ENCODE measurements around the gene COMMD9. TPM values are rescaled to one million over a fixed set of nuclear protein-coding genes. Genes with fewer than 3 reads are reported as not detected.

Gene COMMD9
- total RNA-seq (2012; rRNA removed) (50.7 and 54.2 TPM in 2 replicates), polyA plus RNA-seq (2012; rRNA removed) (58.3 and 77.1 TPM in 2 replicates), Bru-seq, nascent RNA (percentile 60 among the genes with signal in this experiment), BruChase-seq, experiment 1, labeled RNA remaining after a 6-hour chase (percentile 47 among the genes with signal in this experiment), BruChase-seq, experiment 2, labeled RNA remaining after a 2-hour chase (percentile 45 among the genes with signal in this experiment)
- polyA plus RNA-seq (2012; cell fraction: cytosol; rRNA removed), result 42.1 and 51.2 TPM in 2 replicates
- 33.2 and 38.4 TPM in 2 replicates for polyA plus RNA-seq (2012; cell fraction: nucleus; rRNA removed; ENCODE audit: low replicate concordance)
- long read RNA-seq, transcript COMMD9-201 (6 exons, 2,954 nt), result major isoform, 46 of 53 reads
- long read RNA-seq, partial matches to known transcripts, result 0 of 53 reads
- long read RNA-seq, other reads (novel, unspliced or antisense), result 6 of 53 reads

DNA sequence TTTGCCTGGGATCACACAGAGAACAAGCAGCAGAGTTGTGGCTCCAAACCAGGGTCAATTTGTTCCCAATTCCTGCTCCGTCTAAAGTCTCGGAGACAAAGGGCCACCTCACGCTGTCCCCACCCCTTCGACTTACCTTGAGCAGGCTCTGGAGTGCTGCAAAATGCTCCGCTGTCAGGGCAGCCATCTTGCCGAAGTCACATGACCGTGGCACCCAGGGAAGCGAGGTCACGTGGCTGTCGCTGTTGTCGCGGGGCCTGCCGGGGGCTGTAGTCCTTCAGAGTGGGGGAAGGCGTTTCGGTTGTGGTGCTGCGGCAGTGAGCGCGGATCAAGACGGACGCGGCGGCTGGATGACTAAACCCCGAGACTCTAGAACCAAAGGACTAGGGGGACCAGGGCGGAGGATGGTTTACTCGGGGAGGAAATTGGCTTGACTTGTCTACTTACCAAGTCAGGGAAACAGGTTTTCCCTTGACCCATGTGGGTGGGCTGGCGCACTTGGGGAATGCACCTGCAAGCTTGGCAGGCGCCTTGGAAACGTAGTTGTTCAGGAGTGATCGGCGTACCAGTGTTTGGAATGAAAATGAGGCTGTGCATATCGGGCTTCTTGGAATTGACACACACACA, at the start of gene COMMD9:
Gene COMMD9, minus strand, starts transcription at position 199 of the 627 bp plus-strand sequence. Its CDS starts 12 bp downstream, at position 187.
- dilution Hi-C loops (cut with HindIII; ENCODE audit: low sequenced_read_pairs, unreplicated experiment) (no loop called here), intact Hi-C loops (cut with micrococcal nuclease) (no loop called here), in situ Hi-C loops (cut with MboI; ENCODE audit: low sequenced_read_pairs) (no loop called here)
- Histone ChIP-seq H4K8ac (ENCODE audit: low read depth in 2 of 2, low read length in 2 of 2) (peak within 1 kb of the TSS; percentile 82 to 99), H2BK120ac (ENCODE audit: low read depth, low read length) (peak within 1 kb of the TSS; percentile 40; the same call in 1 of the 2 replicates), H3K18ac (ENCODE audit: low read depth, low read length) (no peak within 1 kb of the TSS; the same call in 1 of the 2 replicates), H3K27me3 (ENCODE audit: control insufficient read depth, insufficient read depth, low read length) (no peaks in the 10 kb centered on the region), H4K20me1 (ENCODE audit: insufficient read depth, low read length) (no peaks in the 10 kb centered on the region), H3K79me1 (ENCODE audit: low read depth in 1 of 2, low read length in 2 of 2) (peaks cover 7 to 17% of the 10 kb centered on the region in 2 experiments), H3K14ac (replicated peaks; ENCODE audit: low read depth, low read length) (peak within 1 kb of the TSS; percentile 84), H4K5ac (ENCODE audit: low read depth, low read length) (peak within 1 kb of the TSS; percentile 95), H3K27ac (ENCODE audit: insufficient read depth, low read length) (peak within 1 kb of the TSS; percentile 54), H3K9ac (ENCODE audit: low read depth, low read length) (peak within 1 kb of the TSS; percentile 88), H3K9me1 (ENCODE audit: insufficient read depth, low read length) (no peaks in the 10 kb centered on the region), H3K9me3 (ENCODE audit: control insufficient read depth, insufficient read depth, low read length) (no peaks in the 10 kb centered on the region), H3K36me3 (ENCODE audit: control insufficient read depth, insufficient read depth, low read length) (no peaks in the 10 kb centered on the region), H2BK15ac (ENCODE audit: low read depth, low read length) (no peak within 1 kb of the TSS), H2AK5ac (ENCODE audit: low read depth, low read length) (no peak within 1 kb of the TSS), H2AFZ (replicated peaks; ENCODE audit: low read length, poor library complexity) (peak within 1 kb of the TSS; percentile 95), H3K4ac (ENCODE audit: low read depth, low read length) (peak within 1 kb of the TSS; percentile 83), H3K4me3 (ENCODE audit: insufficient read depth, low read depth, low read length) (peak within 1 kb of the TSS; percentile 89), H2AK9ac (replicated peaks; ENCODE audit: low read depth, low read length, poor library complexity) (peak within 1 kb of the TSS; percentile 80), H3K4me2 (ENCODE audit: low read depth, low read length) (peak within 1 kb of the TSS; percentile 98), H2BK20ac (ENCODE audit: low read depth, low read length) (no peak within 1 kb of the TSS), H4K91ac (ENCODE audit: insufficient read depth, low read depth, low read length) (peak within 1 kb of the TSS; percentile 78; the same call in 1 of the 2 replicates), H3K23ac (ENCODE audit: low read depth, low read length) (peak within 1 kb of the TSS; percentile 72; the same call in 1 of the 2 replicates), H2BK5ac (ENCODE audit: low read depth, low read length, poor library complexity, severe bottlenecking) (no peak within 1 kb of the TSS), H3K56ac (ENCODE audit: extremely low read depth, insufficient read depth, low read length) (peak within 1 kb of the TSS; percentile 71), H3K4me1 (ENCODE audit: control insufficient read depth, insufficient read depth, low read length) (no peaks in the 10 kb centered on the region)
- POLR2A ChIA-PET (ENCODE audit: unreplicated experiment), result interaction anchor here (0.6 to 1.0 kb wide), 2 partner anchors 8 to 174 kb away, joined by 4 to 6 read pairs; no protein-coding TSS in a partner anchor
- 0% methylated on average over 18 of the region's 31 CpGs; no CpG with 5 or more reads in 1 of the 2 experiments for WGBS, 2 experiments (ENCODE audit: extremely low coverage in 2 of 2, insufficient read length in 1 of 2)
- CTCF ChIA-PET, result interaction anchor here (0.6 kb wide), 3 partner anchors 190 to 900 kb away, joined by 3 read pairs; no protein-coding TSS in a partner anchor
- ATAC-seq (ENCODE audit: low read depth), result peak; percentile 94
- no TSS peak for BruUV-seq (replicated peaks)
- peak; percentile 93 for DNase-seq
- TF ChIP-seq, protein P1, sequence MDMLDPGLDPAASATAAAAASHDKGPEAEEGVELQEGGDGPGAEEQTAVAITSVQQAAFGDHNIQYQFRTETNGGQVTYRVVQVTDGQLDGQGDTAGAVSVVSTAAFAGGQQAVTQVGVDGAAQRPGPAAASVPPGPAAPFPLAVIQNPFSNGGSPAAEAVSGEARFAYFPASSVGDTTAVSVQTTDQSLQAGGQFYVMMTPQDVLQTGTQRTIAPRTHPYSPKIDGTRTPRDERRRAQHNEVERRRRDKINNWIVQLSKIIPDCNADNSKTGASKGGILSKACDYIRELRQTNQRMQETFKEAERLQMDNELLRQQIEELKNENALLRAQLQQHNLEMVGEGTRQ (IDR thresholded peaks at IDR 0.05; ENCODE audit: low read depth, low read length), result peak; percentile 100
- TF ChIP-seq NFE2L2 (IDR thresholded peaks at IDR 0.05; ENCODE audit: low read depth, low read length) (no peak), MAZ (IDR thresholded peaks at IDR 0.05; ENCODE audit: borderline replicate concordance, low read depth, low read length) (no peak), MXI1 (IDR thresholded peaks at IDR 0.05; ENCODE audit: borderline replicate concordance, low read depth, low read length) (peak; percentile 80; the same call in 1 of the 2 replicates), CHD1 (IDR thresholded peaks at IDR 0.05; ENCODE audit: low read depth, low read length) (no peak), SMC3 (IDR thresholded peaks at IDR 0.05; ENCODE audit: low read depth, low read length) (no peak), RFX5 (IDR thresholded peaks at IDR 0.05; ENCODE audit: low read depth, low read length) (no peak), CEBPB (IDR thresholded peaks at IDR 0.05; ENCODE audit: low read depth, low read length) (no peak), RCOR1 (IDR thresholded peaks at IDR 0.05; ENCODE audit: insufficient replicate concordance, low read length) (peak; percentile 31), RAD21 (IDR thresholded peaks at IDR 0.05; ENCODE audit: low read length) (no peak), MAFK (IDR thresholded peaks at IDR 0.05; ENCODE audit: low read depth, low read length) (no peak), POLR2A (IDR thresholded peaks at IDR 0.05; ENCODE audit: low read depth, low read length) (peak; percentile 65; the same call in 1 of the 2 replicates), BHLHE40 (IDR thresholded peaks at IDR 0.05; ENCODE audit: low read depth, low read length) (peak; percentile 66), FOS (IDR thresholded peaks at IDR 0.05; ENCODE audit: low read depth, low read length) (peak; percentile 96)
- TF ChIP-seq, protein P2, sequence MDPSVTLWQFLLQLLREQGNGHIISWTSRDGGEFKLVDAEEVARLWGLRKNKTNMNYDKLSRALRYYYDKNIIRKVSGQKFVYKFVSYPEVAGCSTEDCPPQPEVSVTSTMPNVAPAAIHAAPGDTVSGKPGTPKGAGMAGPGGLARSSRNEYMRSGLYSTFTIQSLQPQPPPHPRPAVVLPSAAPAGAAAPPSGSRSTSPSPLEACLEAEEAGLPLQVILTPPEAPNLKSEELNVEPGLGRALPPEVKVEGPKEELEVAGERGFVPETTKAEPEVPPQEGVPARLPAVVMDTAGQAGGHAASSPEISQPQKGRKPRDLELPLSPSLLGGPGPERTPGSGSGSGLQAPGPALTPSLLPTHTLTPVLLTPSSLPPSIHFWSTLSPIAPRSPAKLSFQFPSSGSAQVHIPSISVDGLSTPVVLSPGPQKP (IDR thresholded peaks at IDR 0.05; ENCODE audit: borderline replicate concordance, low read depth, low read length), result no peak
